ENCODE data around the gene TTC7B.
"Not testable (repeated sequence)": the region's sequence is repeated elsewhere in the genome, so short reads cannot be mapped to it uniquely, and the experiment has no call there.

The TTC7B gene

DNA sequence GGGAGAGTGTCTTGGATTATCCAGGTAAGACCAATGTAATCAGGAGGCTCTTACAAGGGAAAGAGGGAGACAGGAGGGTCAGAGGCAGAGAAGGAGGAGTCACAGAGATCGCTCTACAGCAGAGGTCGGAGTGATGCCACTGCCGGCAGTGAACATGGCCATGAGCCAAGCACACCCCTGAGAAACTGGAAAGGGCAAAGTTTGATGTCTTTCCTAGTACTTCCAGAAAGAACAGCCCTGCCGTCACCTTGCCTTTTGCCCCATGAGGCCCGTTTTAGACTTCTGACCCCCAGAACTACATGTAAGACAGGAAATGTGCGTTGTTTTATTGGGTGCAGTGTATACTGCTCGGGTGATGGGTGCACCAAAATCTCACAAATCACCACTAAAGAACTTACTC, 285.7 kb downstream of the TTC7B start:
- DNase-seq (ENCODE audit: low read depth): no peak
- no peak for TF ChIP-seq CTCF (IDR thresholded peaks at IDR 0.05; ENCODE audit: low read depth, low read length, missing control alignments)
- H3K4me3 ChIP-seq (ENCODE audit: low read depth, low read length): no peak overlapping the region

GRCh38 chr14:90527978-90528377, 288.3 kb downstream of the TTC7B start:
- H3K4me3 ChIP-seq (ENCODE audit: low read depth, low read length): no peak overlapping the region
- TF ChIP-seq CTCF (IDR thresholded peaks at IDR 0.05; ENCODE audit: low read depth, low read length, missing control alignments): no peak

DNA sequence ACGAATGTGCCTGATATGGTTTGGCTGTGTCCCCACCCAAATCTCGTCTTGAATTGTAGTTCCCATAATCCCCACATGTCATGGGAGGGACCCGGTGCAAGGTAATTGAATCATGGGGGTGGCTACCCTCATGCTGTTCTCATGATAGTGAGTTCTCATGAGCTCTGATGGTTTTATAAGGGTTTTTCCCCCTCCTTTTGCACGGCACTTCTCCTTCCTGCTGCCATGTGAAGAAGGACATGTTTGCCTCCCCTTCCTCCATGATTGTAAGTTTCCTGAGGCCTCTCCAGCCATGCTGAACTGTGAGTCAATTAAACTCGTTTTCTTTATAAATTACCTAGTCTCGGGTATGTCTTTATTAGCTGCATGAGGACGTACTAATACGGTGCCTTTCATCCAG, 289.7 kb downstream of the TTC7B start:
- not testable (repeated sequence) for H3K4me3 ChIP-seq (ENCODE audit: low read depth, low read length); DNase-seq (ENCODE audit: low read depth)

More at GRCh38 chr14:90527978-90528377, 288.3 kb downstream of the TTC7B start:
- no peak for DNase-seq (ENCODE audit: low read depth)

DNA sequence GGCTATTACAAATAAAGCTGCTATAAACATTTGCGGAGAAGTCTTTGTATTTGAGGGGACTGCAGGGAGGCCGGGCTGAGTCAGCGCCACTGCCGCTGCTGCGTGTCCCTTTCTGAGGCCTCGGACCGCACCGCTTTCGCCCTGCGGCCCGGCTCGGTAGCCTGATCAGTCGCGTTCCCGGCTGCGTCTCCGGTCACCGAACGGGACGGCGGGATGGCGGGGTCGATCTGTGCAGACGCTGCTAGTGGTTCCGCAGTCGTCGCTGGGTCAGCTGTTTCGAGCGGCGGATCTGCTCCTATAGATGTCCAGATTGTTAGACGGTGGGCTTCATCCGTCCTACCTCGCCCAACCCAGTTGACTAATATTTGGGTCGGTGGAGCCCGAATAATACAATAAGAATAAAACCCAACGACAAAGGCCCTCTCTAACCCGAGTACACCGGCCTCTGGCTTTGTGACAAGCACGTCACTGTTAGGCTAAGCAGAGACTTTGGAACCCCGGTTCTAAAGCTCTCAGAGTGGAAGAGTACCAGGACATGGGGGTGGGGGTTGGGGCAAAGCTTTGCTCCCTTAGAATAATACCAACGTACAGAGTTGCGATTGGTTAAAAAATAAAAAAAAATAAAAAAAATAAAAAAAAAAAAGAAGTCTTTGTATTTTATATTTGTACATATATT, 290.7 kb downstream of the TTC7B start:
- H3K4me3 ChIP-seq (ENCODE audit: low read depth, low read length); DNase-seq (ENCODE audit: low read depth): not testable (repeated sequence)

DNA sequence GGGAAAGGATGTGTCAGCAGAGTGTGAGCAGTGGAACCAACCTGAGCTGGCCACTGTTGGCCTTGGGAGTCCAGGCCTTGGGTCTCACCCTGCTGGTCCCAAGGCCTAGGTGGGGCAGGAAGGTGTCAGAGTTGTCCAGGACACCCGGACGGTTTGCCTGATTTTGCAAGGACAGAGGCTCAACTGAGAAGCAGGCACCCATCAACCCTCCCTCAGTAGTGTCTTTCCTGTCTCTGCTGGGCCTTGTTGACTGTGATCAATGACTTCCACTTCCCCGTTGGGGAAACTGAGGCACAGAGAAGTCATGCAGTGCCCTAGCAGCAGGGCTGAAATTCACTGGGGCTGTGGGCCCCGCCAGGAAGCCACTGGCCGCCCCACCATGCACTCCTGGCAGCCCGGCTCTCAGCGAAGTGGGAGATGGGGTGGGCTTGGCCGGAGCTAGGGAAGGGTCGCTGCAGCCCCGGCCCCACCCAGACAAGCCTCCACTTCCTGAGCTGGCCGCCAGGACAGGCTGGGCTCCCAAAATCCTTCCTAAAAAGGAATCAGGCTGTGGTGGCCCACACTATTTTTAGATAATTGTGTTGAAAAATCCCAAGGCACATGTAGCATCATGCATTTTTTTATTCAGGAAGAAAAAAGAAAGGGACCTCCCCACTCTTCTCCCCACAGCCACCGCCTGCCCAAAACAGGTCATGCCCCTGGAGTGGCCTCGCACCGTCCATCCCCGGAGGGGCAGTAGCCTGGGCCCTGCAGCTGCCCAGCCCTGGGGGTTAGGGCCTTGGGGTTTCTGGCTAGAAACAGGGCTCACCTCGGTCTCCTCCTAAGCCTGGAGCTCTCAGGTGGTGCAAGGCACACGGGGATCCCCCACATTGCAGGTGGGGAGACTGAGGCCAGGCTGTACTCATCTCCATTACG, 292.0 kb downstream of the TTC7B start:
- H3K4me3 ChIP-seq (ENCODE audit: low read depth, low read length): no peak overlapping the region
- no peak for TF ChIP-seq CTCF (IDR thresholded peaks at IDR 0.05; ENCODE audit: low read depth, low read length, missing control alignments)
- no peak for DNase-seq (ENCODE audit: low read depth)

DNA sequence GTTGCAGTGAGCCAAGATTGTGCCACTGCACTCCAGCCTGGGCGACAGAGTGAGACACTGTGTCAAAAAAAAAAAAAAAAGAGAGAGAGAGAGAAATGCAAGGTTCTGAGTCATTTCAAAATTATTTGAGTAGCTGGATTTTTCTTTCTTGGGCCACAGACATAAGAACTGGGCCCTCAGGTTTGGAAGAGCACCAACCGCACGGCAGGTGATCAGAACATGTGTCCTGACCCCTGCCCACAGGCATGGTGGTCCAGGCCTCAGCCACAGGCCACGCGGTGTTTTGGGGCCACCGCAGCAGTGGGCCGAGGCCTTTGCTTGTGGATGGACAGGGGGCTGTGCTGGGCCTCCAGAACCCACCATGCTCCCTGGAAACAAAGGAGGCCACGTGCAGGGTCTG, 292.7 kb downstream of the TTC7B start:
- DNase-seq (ENCODE audit: low read depth): no peak
- TF ChIP-seq CTCF (IDR thresholded peaks at IDR 0.05; ENCODE audit: low read depth, low read length, missing control alignments): no peak

DNA sequence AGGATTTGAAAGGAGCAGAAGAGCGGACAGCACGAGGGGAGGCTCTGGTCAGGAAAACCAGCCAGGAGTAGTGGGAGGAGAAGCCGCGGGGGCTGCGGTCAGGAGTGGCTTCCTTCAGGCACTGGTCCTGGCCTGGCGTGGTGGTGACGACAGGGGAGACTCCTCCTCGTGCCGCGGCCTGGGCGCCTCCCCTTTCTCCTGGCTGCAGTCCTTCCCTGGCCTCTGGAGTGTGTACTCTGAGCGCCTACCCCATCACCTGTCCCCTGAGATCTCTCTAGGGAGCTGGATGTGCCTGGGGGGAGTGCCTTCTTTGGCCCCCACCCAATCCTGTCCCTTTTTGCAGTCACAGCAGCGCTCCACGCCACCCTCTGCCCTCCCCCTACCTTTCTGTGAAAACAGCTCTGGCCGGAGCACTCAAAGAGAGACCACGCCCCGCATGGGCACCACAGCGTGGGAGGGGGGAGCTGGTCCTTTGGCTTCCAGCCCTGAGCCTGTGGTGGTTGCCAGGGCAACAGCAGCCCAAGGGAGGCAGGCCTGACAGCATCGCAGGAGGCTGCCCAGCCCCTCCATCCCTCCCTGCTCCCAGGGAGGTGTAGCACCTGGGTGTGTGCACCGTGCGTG, 293.5 kb downstream of the TTC7B start:
- DNase-seq (ENCODE audit: low read depth): no peak
- TF ChIP-seq CTCF (IDR thresholded peaks at IDR 0.05; ENCODE audit: low read depth, low read length, missing control alignments): no peak
- H3K4me3 ChIP-seq (ENCODE audit: low read depth, low read length): no peak overlapping the region

More for the DNA sequence above, 292.7 kb downstream of the TTC7B start:
- H3K4me3 ChIP-seq (ENCODE audit: low read depth, low read length): no peak overlapping the region

Measured in GM12864 (cell line).